ENCODE measurements around the gene SHISAL2B.
"Not testable (repeated sequence)": the region's sequence is repeated elsewhere in the genome, so short reads cannot be mapped to it uniquely, and the experiment has no call there.

SHISAL2B gene

DNA sequence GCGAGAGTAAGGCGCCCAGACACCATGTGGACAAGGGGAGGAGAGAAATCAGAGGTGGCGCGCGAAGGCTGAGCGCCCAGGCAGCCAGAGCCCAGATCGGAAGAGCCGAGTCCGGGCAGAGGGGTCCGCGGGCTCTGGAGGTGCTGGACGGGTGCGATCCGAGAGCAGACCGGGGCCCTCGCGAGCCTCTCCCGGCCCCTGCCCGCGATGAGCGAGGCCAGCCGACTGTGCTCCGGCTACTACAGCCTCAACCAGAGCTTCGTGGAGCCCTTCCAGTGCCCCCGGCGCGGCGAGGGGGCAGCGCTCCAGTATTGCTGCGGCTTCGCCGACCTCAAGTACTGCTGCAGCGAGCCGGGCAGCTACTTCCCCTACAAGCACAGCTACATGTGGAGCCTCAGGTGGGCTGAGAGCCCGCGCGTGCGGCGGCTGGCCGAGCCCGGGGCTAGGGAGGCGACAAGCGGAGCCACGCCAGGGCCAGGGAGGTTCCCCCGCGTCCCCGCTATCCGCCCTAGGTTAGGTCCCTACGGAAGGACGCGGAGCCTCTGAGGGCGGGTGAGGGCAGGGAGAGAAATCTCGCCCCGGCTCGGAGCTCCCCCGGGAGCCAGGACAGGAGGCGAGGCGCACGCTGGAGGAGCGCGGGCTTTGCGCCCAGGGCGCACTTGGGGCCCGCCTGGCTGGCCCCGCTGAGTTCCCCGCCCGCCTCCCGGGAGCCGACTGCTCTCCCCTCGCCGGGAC, at the start of gene SHISAL2B:
Gene SHISAL2B, plus strand, starts transcription at position 87 of the 735 bp plus-strand sequence. Its CDS starts 121 bp downstream, at position 208.
- peak within 1 kb of the TSS; percentile 69 for H3K4me3 ChIP-seq (ENCODE audit: low read length)
- H3K9ac ChIP-seq (ENCODE audit: low read length) = peak within 1 kb of the TSS; percentile 69
- H3K27me3 ChIP-seq (ENCODE audit: control insufficient read depth, insufficient read depth, low read length) = peaks cover 32% of the 10 kb centered on the region
- peaks cover 25% of the 10 kb centered on the region for H3K4me1 ChIP-seq (ENCODE audit: control insufficient read depth, low read depth, low read length)
- H3K36me3 ChIP-seq (ENCODE audit: control insufficient read depth, low read depth, low read length) = no peaks in the 10 kb centered on the region
- H3K9me3 ChIP-seq (ENCODE audit: control insufficient read depth, low read depth, low read length) = no peaks in the 10 kb centered on the region
- no peak within 1 kb of the TSS for H3K27ac ChIP-seq (ENCODE audit: low read length)

DNA sequence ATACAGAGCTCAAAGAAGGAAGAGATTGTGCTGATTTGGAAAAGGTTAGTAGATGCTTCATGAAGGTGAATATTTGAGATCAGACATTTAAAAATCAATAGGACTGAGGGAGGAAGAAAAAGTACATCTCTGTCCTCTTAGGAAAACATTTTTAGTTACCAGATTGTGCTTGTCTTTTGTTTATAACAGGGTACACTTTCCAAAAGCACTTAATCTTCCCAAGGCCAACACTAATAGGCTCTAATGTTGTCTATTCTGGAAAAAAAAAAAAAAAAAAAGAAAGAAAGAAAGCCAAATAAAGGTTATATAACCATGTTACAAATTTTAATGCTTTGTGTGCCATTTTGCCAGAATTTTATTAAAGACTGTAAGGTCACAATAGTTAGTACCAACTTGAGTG, 45.5 kb upstream of the SHISAL2B start:
- H3K36me3 ChIP-seq (ENCODE audit: control insufficient read depth, low read depth, low read length) = no peaks in the 10 kb centered on the region
- no peaks in the 10 kb centered on the region for H3K27me3 ChIP-seq (ENCODE audit: control insufficient read depth, insufficient read depth, low read length)
- no peak overlapping the region for H3K9ac ChIP-seq (ENCODE audit: low read length)
- H3K4me3 ChIP-seq (ENCODE audit: low read length) = no peak overlapping the region
- no peaks in the 10 kb centered on the region for H3K9me3 ChIP-seq (ENCODE audit: control insufficient read depth, low read depth, low read length)
- H3K27ac ChIP-seq (ENCODE audit: low read length) = no peak overlapping the region
- peaks cover 12% of the 10 kb centered on the region for H3K4me1 ChIP-seq (ENCODE audit: control insufficient read depth, low read depth, low read length)

DNA sequence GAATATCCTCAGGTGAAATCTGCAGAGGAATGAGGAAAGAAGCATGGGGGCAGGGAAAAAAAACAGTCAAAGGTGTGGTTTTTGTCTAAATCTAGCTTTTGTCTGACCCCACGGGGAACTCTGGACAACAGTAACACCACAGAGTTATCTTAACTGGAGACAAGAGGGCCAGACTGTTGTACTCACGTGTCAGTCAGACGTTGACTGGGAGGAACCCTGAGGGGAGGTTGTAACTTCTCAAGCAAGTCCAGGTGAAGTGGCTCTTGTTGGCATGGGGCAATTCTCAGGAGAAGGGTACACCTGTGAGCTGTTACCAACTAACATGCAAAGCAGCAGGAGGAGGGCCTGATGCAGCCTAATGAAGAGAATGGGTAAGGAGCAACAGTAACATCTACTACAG, 44.1 kb upstream of the SHISAL2B start:
- Histone ChIP-seq H3K4me1 (ENCODE audit: control insufficient read depth, low read depth, low read length) (peaks cover 12% of the 10 kb centered on the region), H3K36me3 (ENCODE audit: control insufficient read depth, low read depth, low read length) (no peaks in the 10 kb centered on the region), H3K9me3 (ENCODE audit: control insufficient read depth, low read depth, low read length) (no peaks in the 10 kb centered on the region), H3K27ac (ENCODE audit: low read length) (no peak overlapping the region), H3K27me3 (ENCODE audit: control insufficient read depth, insufficient read depth, low read length) (no peaks in the 10 kb centered on the region), H3K9ac (ENCODE audit: low read length) (no peak overlapping the region), H3K4me3 (ENCODE audit: low read length) (no peak overlapping the region)

DNA sequence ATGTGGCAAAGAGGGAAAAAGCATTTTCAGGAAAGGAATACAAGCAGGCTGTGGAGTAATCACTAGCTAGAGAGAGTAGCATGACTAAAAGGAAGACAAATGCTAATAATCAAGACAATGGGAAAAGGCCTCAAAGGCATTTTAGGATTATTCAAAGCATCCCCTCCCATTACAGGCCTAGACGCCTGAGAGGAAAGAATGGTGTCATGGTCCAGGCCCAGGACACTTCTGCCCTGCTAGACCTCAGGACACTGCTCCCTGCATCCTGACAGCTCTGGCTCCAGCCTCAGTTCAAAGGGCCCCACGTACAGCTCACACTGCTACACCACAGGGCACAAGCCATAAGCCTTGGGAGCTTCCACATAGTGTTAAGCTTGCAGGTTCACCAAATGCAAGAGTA, 40.8 kb upstream of the SHISAL2B start:
- no peak overlapping the region for H3K9ac ChIP-seq (ENCODE audit: low read length)
- no peak overlapping the region for H3K27ac ChIP-seq (ENCODE audit: low read length)
- H3K36me3 ChIP-seq (ENCODE audit: control insufficient read depth, low read depth, low read length) = no peaks in the 10 kb centered on the region
- H3K9me3 ChIP-seq (ENCODE audit: control insufficient read depth, low read depth, low read length) = no peaks in the 10 kb centered on the region
- no peak overlapping the region for H3K4me3 ChIP-seq (ENCODE audit: low read length)
- H3K27me3 ChIP-seq (ENCODE audit: control insufficient read depth, insufficient read depth, low read length) = no peaks in the 10 kb centered on the region
- peaks cover 12% of the 10 kb centered on the region for H3K4me1 ChIP-seq (ENCODE audit: control insufficient read depth, low read depth, low read length)

DNA sequence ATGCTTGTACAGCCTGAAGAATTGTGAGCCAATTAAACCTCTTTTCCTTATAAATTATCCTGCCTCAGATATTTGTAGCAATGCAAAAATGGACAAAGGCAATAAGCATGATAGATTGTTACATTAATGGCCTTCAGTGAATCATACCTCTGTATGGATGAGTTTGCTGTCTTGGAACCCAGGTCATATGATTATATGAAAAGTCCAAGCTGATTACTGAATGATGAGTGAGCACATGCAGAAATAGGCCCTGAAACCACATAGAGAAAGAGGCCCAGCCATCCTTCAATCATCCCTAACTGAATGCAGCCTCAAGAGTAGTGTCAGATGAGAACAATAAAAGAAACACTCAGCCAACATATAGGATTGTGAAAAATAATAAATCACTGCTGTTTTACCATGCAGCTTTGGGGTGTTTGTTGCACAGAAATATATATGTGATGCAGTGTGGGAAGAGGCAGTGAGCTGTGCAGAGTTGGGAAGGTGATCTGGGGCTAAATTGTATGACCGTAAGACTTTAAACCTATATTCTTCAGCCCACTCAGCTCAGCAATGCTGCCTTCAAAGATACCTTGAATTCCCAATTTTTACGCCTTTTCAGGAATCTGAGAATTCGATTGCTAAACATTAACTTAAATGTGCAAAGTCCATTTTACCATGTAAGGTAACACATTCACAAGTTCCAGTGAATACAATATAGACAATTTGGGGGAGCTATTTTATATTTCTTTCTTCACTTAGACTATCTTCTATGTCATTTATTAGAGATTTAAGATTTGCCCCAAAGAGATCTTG, 36.3 kb upstream of the SHISAL2B start:
- Histone ChIP-seq H3K4me1 (ENCODE audit: control insufficient read depth, low read depth, low read length) (no peaks in the 10 kb centered on the region), H3K36me3 (ENCODE audit: control insufficient read depth, low read depth, low read length) (no peaks in the 10 kb centered on the region), H3K4me3 (ENCODE audit: low read length) (no peak overlapping the region), H3K9ac (ENCODE audit: low read length) (no peak overlapping the region), H3K27ac (ENCODE audit: low read length) (no peak overlapping the region), H3K27me3 (ENCODE audit: control insufficient read depth, insufficient read depth, low read length) (no peaks in the 10 kb centered on the region), H3K9me3 (ENCODE audit: control insufficient read depth, low read depth, low read length) (no peaks in the 10 kb centered on the region)

DNA sequence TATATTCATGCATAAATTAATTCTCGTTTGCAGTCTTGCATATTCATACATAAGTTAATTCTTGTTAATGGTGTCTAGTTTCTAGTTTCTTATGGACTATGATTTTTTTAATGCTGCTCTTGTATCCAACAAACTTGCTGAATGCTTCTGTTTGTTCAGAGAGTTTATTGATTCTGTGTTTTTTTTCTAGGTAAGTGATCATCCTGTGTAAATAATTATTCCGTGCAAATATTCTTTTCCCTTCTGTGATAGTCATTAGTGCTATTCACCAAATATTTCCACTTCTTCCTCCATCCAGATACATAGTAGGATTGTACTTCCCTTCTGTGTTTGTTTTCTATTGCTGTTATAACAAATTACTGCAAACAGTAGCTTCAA, 35.8 kb upstream of the SHISAL2B start:
- Histone ChIP-seq H3K9me3 (ENCODE audit: control insufficient read depth, low read depth, low read length) (no peaks in the 10 kb centered on the region), H3K36me3 (ENCODE audit: control insufficient read depth, low read depth, low read length) (no peaks in the 10 kb centered on the region), H3K4me3 (ENCODE audit: low read length) (no peak overlapping the region), H3K27me3 (ENCODE audit: control insufficient read depth, insufficient read depth, low read length) (no peaks in the 10 kb centered on the region), H3K4me1 (ENCODE audit: control insufficient read depth, low read depth, low read length) (no peaks in the 10 kb centered on the region), H3K27ac (ENCODE audit: low read length) (no peak overlapping the region), H3K9ac (ENCODE audit: low read length) (no peak overlapping the region)

DNA sequence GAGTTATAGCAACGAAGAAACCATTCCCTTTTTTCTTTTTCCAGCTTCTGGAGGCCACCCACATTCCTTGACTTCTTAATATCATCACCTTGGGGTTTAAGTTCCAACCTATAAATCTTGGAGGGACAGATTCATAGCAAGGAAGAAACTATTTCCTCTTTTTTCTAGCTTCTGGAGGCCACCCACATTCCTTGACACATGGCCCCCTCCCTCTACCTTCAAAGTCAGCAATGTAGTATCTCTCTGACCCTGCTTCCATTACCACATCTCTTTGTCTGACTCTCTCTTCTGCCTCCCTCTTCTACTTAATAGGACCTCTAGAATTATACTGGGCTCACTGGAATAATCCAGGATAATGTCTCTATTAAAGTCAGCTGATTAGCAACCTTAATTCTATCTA, 34.7 kb upstream of the SHISAL2B start:
- H3K27ac ChIP-seq (ENCODE audit: low read length) = no peak overlapping the region
- no peaks in the 10 kb centered on the region for H3K9me3 ChIP-seq (ENCODE audit: control insufficient read depth, low read depth, low read length)
- no peaks in the 10 kb centered on the region for H3K36me3 ChIP-seq (ENCODE audit: control insufficient read depth, low read depth, low read length)
- H3K9ac ChIP-seq (ENCODE audit: low read length) = no peak overlapping the region
- no peaks in the 10 kb centered on the region for H3K27me3 ChIP-seq (ENCODE audit: control insufficient read depth, insufficient read depth, low read length)
- H3K4me1 ChIP-seq (ENCODE audit: control insufficient read depth, low read depth, low read length) = no peaks in the 10 kb centered on the region
- no peak overlapping the region for H3K4me3 ChIP-seq (ENCODE audit: low read length)

DNA sequence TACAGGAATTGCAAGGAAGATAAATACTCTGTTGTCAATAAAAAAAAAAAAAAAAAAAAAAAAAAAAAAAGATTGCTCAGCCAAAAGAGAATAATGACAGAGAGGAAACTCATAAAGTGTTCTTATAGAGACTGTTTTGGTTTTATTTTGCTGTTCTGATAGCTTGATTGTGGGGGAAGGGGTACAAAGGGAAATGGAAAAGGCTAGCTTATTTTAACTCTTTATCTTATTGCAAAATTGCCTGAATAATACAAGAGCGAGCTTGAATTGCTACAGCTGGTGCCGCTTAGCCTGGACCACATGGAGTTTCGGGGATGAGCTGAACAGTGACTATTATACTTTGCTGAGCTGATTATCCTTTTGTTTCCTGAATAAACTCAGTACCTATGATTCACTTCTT, 31.0 kb upstream of the SHISAL2B start:
- H3K4me1 ChIP-seq (ENCODE audit: control insufficient read depth, low read depth, low read length) = no peaks in the 10 kb centered on the region
- no peaks in the 10 kb centered on the region for H3K9me3 ChIP-seq (ENCODE audit: control insufficient read depth, low read depth, low read length)

DNA sequence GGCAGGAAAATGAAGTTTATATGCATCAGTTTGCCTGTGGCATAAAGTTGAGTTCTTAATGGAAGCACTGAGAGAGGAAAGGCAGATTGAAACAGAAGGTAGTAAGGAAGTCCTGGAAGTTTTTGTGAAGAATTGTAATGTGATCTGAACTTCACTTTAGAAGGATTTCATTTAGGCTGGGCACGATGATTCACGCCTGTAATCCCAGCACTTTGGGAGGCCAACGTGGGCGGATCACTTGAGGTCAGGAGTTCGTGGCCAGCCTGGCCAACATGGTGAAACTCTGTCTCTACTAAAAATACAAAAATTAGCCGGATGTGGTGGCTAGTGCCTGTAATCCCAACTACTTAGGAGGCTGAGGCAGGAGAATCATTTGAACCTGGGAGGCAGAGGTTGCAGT, 27.1 kb upstream of the SHISAL2B start:
- H3K4me1 ChIP-seq (ENCODE audit: control insufficient read depth, low read depth, low read length); H3K27me3 ChIP-seq (ENCODE audit: control insufficient read depth, insufficient read depth, low read length); H3K4me3 ChIP-seq (ENCODE audit: low read length); H3K27ac ChIP-seq (ENCODE audit: low read length); H3K9ac ChIP-seq (ENCODE audit: low read length); H3K9me3 ChIP-seq (ENCODE audit: control insufficient read depth, low read depth, low read length); H3K36me3 ChIP-seq (ENCODE audit: control insufficient read depth, low read depth, low read length): not testable (repeated sequence)

More for the DNA sequence above, 31.0 kb upstream of the SHISAL2B start:
- Histone ChIP-seq H3K27ac (ENCODE audit: low read length) (no peak overlapping the region), H3K4me3 (ENCODE audit: low read length) (no peak overlapping the region), H3K36me3 (ENCODE audit: control insufficient read depth, low read depth, low read length) (no peaks in the 10 kb centered on the region), H3K27me3 (ENCODE audit: control insufficient read depth, insufficient read depth, low read length) (no peaks in the 10 kb centered on the region), H3K9ac (ENCODE audit: low read length) (no peak overlapping the region)

DNA sequence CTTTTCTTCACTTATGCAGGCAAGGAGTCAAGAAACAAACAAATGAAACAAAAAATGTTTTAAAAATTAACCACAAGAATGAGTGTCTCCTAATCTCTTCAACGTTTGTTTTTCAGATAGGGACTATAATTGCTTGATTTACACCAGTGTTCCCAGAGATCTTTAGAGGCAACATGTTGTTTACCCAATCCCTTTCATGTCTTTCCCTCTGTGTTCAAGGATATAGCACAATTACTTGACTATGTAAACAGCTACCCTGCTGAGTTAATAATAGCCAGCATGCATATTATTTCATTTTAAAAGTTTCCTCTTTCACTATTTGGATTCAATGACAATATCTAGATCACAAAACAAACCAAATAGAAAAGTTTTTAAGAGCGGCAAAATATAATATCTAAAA, 25.1 kb upstream of the SHISAL2B start:
- Histone ChIP-seq H3K9ac (ENCODE audit: low read length) (no peak overlapping the region), H3K4me1 (ENCODE audit: control insufficient read depth, low read depth, low read length) (no peaks in the 10 kb centered on the region), H3K27me3 (ENCODE audit: control insufficient read depth, insufficient read depth, low read length) (no peaks in the 10 kb centered on the region), H3K9me3 (ENCODE audit: control insufficient read depth, low read depth, low read length) (no peaks in the 10 kb centered on the region), H3K27ac (ENCODE audit: low read length) (no peak overlapping the region), H3K36me3 (ENCODE audit: control insufficient read depth, low read depth, low read length) (no peaks in the 10 kb centered on the region), H3K4me3 (ENCODE audit: low read length) (no peak overlapping the region)

DNA sequence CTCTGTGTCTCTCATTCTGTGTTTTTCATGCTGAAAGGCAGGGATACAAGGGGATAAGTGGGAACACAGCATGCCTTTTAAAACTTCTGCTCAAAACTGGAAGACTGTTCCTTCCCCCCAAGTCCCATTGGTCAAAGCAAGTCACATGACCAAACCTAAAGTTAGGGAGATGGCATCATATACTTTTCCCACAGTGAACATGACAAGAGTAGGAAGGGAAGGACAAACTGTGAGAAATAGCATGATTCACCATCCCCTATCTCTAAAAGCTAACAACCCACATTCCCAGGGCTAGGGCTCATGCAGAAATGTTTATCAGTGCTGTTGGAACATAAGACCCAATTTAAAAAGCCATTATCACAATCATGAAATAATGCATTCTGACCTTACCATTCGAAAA, 24.2 kb upstream of the SHISAL2B start:
- Histone ChIP-seq H3K27me3 (ENCODE audit: control insufficient read depth, insufficient read depth, low read length) (no peaks in the 10 kb centered on the region), H3K9me3 (ENCODE audit: control insufficient read depth, low read depth, low read length) (no peaks in the 10 kb centered on the region), H3K9ac (ENCODE audit: low read length) (no peak overlapping the region), H3K4me3 (ENCODE audit: low read length) (no peak overlapping the region), H3K36me3 (ENCODE audit: control insufficient read depth, low read depth, low read length) (no peaks in the 10 kb centered on the region), H3K4me1 (ENCODE audit: control insufficient read depth, low read depth, low read length) (no peaks in the 10 kb centered on the region), H3K27ac (ENCODE audit: low read length) (no peak overlapping the region)

DNA sequence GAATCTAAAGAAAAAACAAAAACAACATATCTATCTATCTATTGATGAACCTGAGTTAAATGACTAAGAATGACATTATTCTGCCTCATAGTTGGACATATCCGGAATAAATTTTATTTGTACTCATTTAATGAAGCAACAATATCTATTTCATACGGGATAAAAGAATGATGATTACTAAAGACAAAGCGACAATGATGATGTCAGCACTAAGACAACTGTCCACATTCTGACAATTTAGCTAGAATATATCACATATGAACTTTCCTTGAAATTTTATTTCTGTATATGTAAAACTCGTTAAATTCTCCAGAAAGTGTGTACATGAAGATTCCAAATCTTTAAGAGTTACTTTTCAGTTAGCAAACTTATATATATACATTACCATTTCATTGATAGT, 23.2 kb upstream of the SHISAL2B start:
- Histone ChIP-seq H3K9ac (ENCODE audit: low read length) (no peak overlapping the region), H3K27ac (ENCODE audit: low read length) (no peak overlapping the region), H3K27me3 (ENCODE audit: control insufficient read depth, insufficient read depth, low read length) (no peaks in the 10 kb centered on the region), H3K4me1 (ENCODE audit: control insufficient read depth, low read depth, low read length) (no peaks in the 10 kb centered on the region), H3K36me3 (ENCODE audit: control insufficient read depth, low read depth, low read length) (no peaks in the 10 kb centered on the region), H3K9me3 (ENCODE audit: control insufficient read depth, low read depth, low read length) (no peaks in the 10 kb centered on the region), H3K4me3 (ENCODE audit: low read length) (no peak overlapping the region)
